K562 (cell line): ENCODE results near the gene ZNF582. TPM values are rescaled to one million over a fixed set of nuclear protein-coding genes. Genes with fewer than 3 reads are reported as not detected.

Experiments used
- CHCHD3 ChIP-seq: fragments of 250-450 bp; sonication (Bioruptor Pico); IDR thresholded peaks from 2 replicates; pipeline ENCODE4 v2.1.2; 2022; ENCODE audit warnings: mild to moderate bottlenecking
- DACH1 ChIP-seq: fragments of 450-650 bp; IDR thresholded peaks from 2 replicates; pipeline ENCODE4 v1.6.1; 2018; ENCODE audit not compliant: partially characterized antibody
- FOXJ2 ChIP-seq: fragments of 200-800 bp; sonication (Bioruptor generic); IDR thresholded peaks from 2 replicates; pipeline ENCODE4 v1.6.1; 2016; ENCODE audit warnings: missing genetic modification characterization, missing compliant biosample characterization
- KDM2B ChIP-seq: fragments of 250-450 bp; sonication (Bioruptor Pico); IDR thresholded peaks from 2 replicates; pipeline ENCODE4 v1.8.0; 2021; ENCODE audit warnings: mild to moderate bottlenecking, moderate library complexity
- KLF16 ChIP-seq: IDR thresholded peaks from 2 replicates; pipeline ENCODE4 v1.6.1; 2016; ENCODE audit warnings: antibody characterized with exemption
- MAFK ChIP-seq: IDR thresholded peaks from 2 replicates; pipeline ENCODE4 v1.6.1; 2011; ENCODE audit warnings: low read length, improper control_type of control experiment
- MAZ ChIP-seq, 2 experiments: fragments of 450-650 bp in 1 of 2; sonication (generic) in 1 of 2; formaldehyde crosslinking; IDR thresholded peaks in 1 of 2; conservative IDR thresholded peaks in 1 of 2; 2 replicates each; pipeline versions ENCODE4 v1.4.0 to v1.5.0; 2020; ENCODE audit warnings: mild to moderate bottlenecking in 1 of 2, missing genetic modification reagents in 1 of 2
- PHF8 ChIP-seq: fragments of 200-600 bp; sonication (generic); IDR thresholded peaks from 2 replicates; pipeline ENCODE4 v1.6.1; 2012; ENCODE audit warnings: mixed run types, mild to moderate bottlenecking, inconsistent platforms, low read length, moderate library complexity, borderline replicate concordance
- POLR3G ChIP-seq: IDR thresholded peaks from 2 replicates; pipeline ENCODE4 v1.6.1; 2011; ENCODE audit not compliant: insufficient read length, insufficient replicate concordance; ENCODE audit errors: extremely low read depth
- RBM15 ChIP-seq: fragments of 200-400 bp; formaldehyde crosslinking; IDR thresholded peaks from 2 replicates; pipeline ENCODE4 v1.6.1; 2018; ENCODE audit warnings: mild to moderate bottlenecking, low read length, moderate library complexity; ENCODE audit not compliant: insufficient read depth
- RFX1 ChIP-seq: fragments of 450-650 bp; IDR thresholded peaks from 2 replicates; pipeline ENCODE4 v1.6.1; 2016; ENCODE audit warnings: mild to moderate bottlenecking, moderate library complexity
- SAFB ChIP-seq: fragments of 200-400 bp; formaldehyde crosslinking; IDR thresholded peaks from 2 replicates; pipeline ENCODE4 v1.6.1; 2017; ENCODE audit warnings: low read depth, low read length, borderline replicate concordance
- SMARCA4 ChIP-seq: fragments of 450-650 bp; IDR thresholded peaks from 2 replicates; pipeline ENCODE4 v1.6.1; 2016
- TRIM28 ChIP-seq: fragments of 450-650 bp; IDR thresholded peaks from 2 replicates; pipeline ENCODE4 v1.6.1; 2017
- ZFP1 ChIP-seq: fragments of 450-650 bp; formaldehyde crosslinking; IDR thresholded peaks from 2 replicates; pipeline ENCODE4 v1.4.0; 2020; ENCODE audit warnings: mild to moderate bottlenecking, mixed read lengths
- ZNF41 ChIP-seq: fragments of 250-450 bp; sonication (Bioruptor Pico); conservative IDR thresholded peaks from 2 replicates; pipeline ENCODE4 v1.4.0; 2020; ENCODE audit warnings: mild to moderate bottlenecking
- ZNF551 ChIP-seq: fragments of 250-450 bp; sonication (Bioruptor Pico); IDR thresholded peaks from 2 replicates; pipeline ENCODE4 v1.5.0; 2021; ENCODE audit warnings: mild to moderate bottlenecking, moderate library complexity
- ZNF589 ChIP-seq: fragments of 200-800 bp; sonication (Bioruptor generic); IDR thresholded peaks from 2 replicates; pipeline ENCODE4 v1.6.1; 2016; ENCODE audit warnings: low read depth, missing genetic modification characterization, missing compliant biosample characterization
- polyA plus RNA-seq, 8 experiments: library from polyadenylated mRNA; depleted of rRNA in 4 of 8; stranded (reverse) in 5 of 8; unstranded in 3 of 8; fragments of >200 nt; fragmentation: Nextera tagmentation in 2 of 8; fragmentation: Illumina TruSeq in 1 of 8; extraction: Ambion mirVana in 2 of 8; extraction: Trizol in 1 of 8; gene quantifications; 2 replicates each; pipeline versions ENCODE4 v1.2.1 to v1.2.3, GENCODE V29; 2011 to 2014; ENCODE audit warnings: inconsistent platforms in 1 of 8, missing spikeins in 1 of 8
- total RNA-seq, 7 experiments: library from RNA; depleted of rRNA in 6 of 7; stranded (reverse); fragments of >200 nt in 6 of 7; fragmentation: Illumina TruSeq in 2 of 7; extraction: Trizol in 2 of 7; gene quantifications; 2 replicates each; pipeline versions ENCODE4 v1.2.1 to v1.2.3, GENCODE V29; 2011 to 2021; ENCODE audit warnings: low replicate concordance in 1 of 7
- TF ChIP-seq, protein P1 (sequence below): sonication (generic); formaldehyde crosslinking; IDR thresholded peaks from 2 replicates; pipeline ENCODE4 v1.8.1; 2023; ENCODE audit warnings: missing genetic modification reagents, mild to moderate bottlenecking, borderline replicate concordance
- TF ChIP-seq, protein P2 (sequence below): sonication (generic); formaldehyde crosslinking; IDR thresholded peaks from 2 replicates; pipeline ENCODE4 v1.9.0; 2022; ENCODE audit warnings: mild to moderate bottlenecking, missing genetic modification reagents
- TF ChIP-seq, protein P3 (sequence below): fragments of 250-450 bp; sonication (Bioruptor Pico); IDR thresholded peaks from 2 replicates; pipeline ENCODE4 v1.6.1; 2021; ENCODE audit warnings: mild to moderate bottlenecking
- TF ChIP-seq, protein P4 (sequence below): sonication (generic); formaldehyde crosslinking; IDR thresholded peaks from 2 replicates; pipeline ENCODE4 v1.9.0; 2022; ENCODE audit warnings: mild to moderate bottlenecking, missing genetic modification reagents

ZNF582 gene
- total and polyA plus RNA-seq, 9 of the 15 experiments (the other 6 are each of a cell fraction or from before 2014, with no cell fraction given): 0.72 to 3.3 (median 1.6) TPM

DNA sequence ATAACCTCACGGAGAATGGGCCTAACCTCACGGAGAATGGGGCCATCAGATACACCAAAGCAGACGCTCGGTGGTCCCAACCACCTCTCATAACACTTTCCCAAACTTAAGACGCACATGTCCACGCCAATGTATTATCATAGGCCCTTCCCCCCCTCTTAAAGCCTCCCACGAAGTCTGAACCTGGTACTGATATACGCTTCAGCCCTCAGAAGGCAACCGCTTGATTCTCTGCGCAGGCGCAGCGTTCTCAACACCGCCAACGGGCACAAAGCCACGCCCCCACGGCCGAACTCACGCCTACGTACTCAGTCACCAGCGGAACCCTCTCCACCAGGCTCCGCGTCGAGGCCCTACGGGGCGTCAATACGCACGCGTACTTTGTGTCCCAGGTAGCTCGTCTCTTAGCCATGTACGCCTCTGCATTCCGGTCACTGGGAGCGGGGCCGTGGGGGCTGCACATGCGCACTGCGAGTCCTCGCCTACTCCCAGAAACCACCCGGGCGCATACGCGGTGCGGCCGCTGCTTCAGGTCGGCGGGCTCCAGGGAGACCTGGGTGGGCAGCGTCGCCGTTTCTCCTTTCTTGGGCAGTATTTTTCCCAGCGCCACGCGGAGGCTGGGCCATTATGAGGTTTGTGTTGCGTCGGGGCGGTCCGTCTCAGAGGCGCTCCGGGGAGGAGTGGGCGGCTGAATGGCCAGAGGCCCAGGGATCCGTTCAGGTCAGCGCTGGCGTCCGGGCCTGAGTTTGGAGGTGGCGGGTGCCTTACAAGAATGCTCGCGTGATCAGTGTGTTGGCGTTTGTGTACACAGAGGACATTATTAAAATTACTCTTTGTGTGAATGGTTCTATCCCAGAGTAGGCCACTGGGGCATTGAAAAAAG is 25.3 kb downstream of the ZNF582 start (continued):
- TF ChIP-seq, protein P1, sequence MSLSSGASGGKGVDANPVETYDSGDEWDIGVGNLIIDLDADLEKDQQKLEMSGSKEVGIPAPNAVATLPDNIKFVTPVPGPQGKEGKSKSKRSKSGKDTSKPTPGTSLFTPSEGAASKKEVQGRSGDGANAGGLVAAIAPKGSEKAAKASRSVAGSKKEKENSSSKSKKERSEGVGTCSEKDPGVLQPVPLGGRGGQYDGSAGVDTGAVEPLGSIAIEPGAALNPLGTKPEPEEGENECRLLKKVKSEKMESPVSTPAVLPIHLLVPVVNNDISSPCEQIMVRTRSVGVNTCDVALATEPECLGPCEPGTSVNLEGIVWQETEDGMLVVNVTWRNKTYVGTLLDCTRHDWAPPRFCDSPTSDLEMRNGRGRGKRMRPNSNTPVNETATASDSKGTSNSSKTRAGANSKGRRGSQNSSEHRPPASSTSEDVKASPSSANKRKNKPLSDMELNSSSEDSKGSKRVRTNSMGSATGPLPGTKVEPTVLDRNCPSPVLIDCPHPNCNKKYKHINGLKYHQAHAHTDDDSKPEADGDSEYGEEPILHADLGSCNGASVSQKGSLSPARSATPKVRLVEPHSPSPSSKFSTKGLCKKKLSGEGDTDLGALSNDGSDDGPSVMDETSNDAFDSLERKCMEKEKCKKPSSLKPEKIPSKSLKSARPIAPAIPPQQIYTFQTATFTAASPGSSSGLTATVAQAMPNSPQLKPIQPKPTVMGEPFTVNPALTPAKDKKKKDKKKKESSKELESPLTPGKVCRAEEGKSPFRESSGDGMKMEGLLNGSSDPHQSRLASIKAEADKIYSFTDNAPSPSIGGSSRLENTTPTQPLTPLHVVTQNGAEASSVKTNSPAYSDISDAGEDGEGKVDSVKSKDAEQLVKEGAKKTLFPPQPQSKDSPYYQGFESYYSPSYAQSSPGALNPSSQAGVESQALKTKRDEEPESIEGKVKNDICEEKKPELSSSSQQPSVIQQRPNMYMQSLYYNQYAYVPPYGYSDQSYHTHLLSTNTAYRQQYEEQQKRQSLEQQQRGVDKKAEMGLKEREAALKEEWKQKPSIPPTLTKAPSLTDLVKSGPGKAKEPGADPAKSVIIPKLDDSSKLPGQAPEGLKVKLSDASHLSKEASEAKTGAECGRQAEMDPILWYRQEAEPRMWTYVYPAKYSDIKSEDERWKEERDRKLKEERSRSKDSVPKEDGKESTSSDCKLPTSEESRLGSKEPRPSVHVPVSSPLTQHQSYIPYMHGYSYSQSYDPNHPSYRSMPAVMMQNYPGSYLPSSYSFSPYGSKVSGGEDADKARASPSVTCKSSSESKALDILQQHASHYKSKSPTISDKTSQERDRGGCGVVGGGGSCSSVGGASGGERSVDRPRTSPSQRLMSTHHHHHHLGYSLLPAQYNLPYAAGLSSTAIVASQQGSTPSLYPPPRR (CRISPR knock-in tag): no peak
- TF ChIP-seq PHF8 (peak; percentile 89; the same call in 1 of the 2 replicates), MAZ (CRISPR knock-in tag; conservative IDR thresholded peaks at IDR 0.05 in 1 of 2, IDR thresholded peaks at IDR 0.05 in 1 of 2) (peak in 1 of 2 experiments; percentile 23; a peak in 1 of 4 replicates), ZFP1 (CRISPR knock-in tag) (no peak), KDM2B (no peak), SAFB (no peak), POLR3G (no peak), DACH1 (no peak), TRIM28 (0 out of 2 replicates have a peak, but pooled peaks have one; percentile 71), MAFK (no peak), RFX1 (no peak), SMARCA4 (no peak), RBM15 (no peak), ZNF41 (no peak), KLF16 (no peak), ZNF589 (CRISPR knock-in tag) (no peak), FOXJ2 (no peak), ZNF551 (CRISPR knock-in tag) (no peak), CHCHD3 (CRISPR knock-in tag) (no peak)
- TF ChIP-seq, protein P2, sequence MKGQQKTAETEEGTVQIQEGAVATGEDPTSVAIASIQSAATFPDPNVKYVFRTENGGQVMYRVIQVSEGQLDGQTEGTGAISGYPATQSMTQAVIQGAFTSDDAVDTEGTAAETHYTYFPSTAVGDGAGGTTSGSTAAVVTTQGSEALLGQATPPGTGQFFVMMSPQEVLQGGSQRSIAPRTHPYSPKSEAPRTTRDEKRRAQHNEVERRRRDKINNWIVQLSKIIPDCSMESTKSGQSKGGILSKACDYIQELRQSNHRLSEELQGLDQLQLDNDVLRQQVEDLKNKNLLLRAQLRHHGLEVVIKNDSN (CRISPR knock-in tag): no peak
- TF ChIP-seq, protein P3, sequence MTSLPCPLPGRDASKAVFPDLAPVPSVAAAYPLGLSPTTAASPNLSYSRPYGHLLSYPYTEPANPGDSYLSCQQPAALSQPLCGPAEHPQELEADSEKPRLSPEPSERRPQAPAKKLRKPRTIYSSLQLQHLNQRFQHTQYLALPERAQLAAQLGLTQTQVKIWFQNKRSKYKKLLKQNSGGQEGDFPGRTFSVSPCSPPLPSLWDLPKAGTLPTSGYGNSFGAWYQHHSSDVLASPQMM: no peak
- TF ChIP-seq, protein P4, sequence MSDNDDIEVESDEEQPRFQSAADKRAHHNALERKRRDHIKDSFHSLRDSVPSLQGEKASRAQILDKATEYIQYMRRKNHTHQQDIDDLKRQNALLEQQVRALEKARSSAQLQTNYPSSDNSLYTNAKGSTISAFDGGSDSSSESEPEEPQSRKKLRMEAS (CRISPR knock-in tag): peak; percentile 62
